HUES6 (cell line): ENCODE results near the gene NOL9.
"Not testable (repeated sequence)": the region's sequence is repeated elsewhere in the genome, so short reads cannot be mapped to it uniquely, and the experiment has no call there.

Experiments used
- H3K27ac ChIP-seq: 2 replicates; pipeline ENCODE4 v1.7.0; 2013; ENCODE audit warnings: low read depth, mild to moderate bottlenecking, low read length, inconsistent platforms
- H3K27me3 ChIP-seq: 2 replicates; pipeline ENCODE4 v1.6.1; 2013; ENCODE audit warnings: low read length; ENCODE audit not compliant: control insufficient read depth, insufficient read depth
- H3K36me3 ChIP-seq: 2 replicates; pipeline ENCODE4 v1.6.1; 2013; ENCODE audit warnings: low read length; ENCODE audit not compliant: control insufficient read depth, insufficient read depth
- H3K4me1 ChIP-seq: 2 replicates; pipeline ENCODE4 v1.6.1; 2013; ENCODE audit warnings: low read length; ENCODE audit not compliant: control insufficient read depth, insufficient read depth
- H3K4me3 ChIP-seq: 2 replicates; pipeline ENCODE4 v1.5.1; 2013; ENCODE audit warnings: low read depth, low read length
- H3K9ac ChIP-seq: one replicate; pipeline ENCODE4 v1.6.1; 2013; ENCODE audit warnings: mild to moderate bottlenecking, low read length
- H3K9me3 ChIP-seq: 2 replicates; pipeline ENCODE4 v1.6.1; 2013; ENCODE audit warnings: low read depth, low read length; ENCODE audit not compliant: control insufficient read depth, insufficient read depth

Gene NOL9

DNA sequence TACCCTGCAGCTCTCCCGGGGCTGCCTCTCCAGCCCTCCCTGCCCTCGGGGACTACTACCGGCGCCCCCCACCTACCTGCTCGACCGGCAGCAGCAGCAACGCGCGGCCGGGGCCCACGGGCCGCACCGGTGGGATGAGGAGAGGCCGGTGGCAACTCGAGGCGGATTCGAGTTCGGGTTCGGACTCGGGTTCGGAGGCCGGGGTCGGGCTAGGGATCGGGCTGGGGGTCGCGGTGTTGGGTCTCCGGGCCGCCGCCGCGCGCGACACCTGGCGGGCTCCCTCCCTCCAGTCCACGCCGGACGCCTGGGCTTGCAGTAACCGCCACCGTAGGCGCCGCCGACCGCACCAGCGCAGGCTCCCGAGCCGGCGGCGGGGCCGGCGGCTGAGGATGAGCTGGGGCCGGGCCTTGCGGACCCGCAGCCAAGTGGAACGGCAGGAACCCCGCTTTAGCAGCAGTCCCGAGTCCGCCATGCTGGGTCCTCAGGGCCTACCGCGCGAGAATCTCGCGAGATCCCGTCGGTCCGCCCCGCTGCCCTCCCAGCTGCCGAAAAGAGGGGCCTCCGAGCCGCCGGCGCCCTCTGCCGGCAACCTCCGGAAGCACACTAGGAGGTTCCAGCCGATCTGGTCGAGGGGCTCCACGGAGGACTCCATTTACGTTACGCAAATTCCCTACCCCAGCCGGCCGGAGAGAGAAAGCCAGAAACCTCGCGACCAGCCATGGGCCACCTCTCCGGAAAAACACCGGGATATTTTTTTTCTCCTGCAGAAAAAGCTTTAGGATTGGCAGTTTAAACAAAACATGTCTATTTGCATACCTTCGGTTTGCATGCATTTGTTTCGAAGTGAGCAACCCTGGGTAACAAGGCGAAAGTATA lies at the start of gene NOL9:
Gene NOL9, minus strand, starts transcription at position 483 of the 876 bp plus-strand sequence. Its CDS starts 11 bp downstream, at position 472.
- H3K36me3 ChIP-seq: peaks cover 21% of the 10 kb centered on the region
- no peaks in the 10 kb centered on the region for H3K27me3 ChIP-seq
- H3K9ac ChIP-seq: peak within 1 kb of the TSS; percentile 99
- peak within 1 kb of the TSS; percentile 97 for H3K27ac ChIP-seq
- peak within 1 kb of the TSS; percentile 99 for H3K4me3 ChIP-seq
- no peaks in the 10 kb centered on the region for H3K9me3 ChIP-seq
- peaks cover 12% of the 10 kb centered on the region for H3K4me1 ChIP-seq

DNA sequence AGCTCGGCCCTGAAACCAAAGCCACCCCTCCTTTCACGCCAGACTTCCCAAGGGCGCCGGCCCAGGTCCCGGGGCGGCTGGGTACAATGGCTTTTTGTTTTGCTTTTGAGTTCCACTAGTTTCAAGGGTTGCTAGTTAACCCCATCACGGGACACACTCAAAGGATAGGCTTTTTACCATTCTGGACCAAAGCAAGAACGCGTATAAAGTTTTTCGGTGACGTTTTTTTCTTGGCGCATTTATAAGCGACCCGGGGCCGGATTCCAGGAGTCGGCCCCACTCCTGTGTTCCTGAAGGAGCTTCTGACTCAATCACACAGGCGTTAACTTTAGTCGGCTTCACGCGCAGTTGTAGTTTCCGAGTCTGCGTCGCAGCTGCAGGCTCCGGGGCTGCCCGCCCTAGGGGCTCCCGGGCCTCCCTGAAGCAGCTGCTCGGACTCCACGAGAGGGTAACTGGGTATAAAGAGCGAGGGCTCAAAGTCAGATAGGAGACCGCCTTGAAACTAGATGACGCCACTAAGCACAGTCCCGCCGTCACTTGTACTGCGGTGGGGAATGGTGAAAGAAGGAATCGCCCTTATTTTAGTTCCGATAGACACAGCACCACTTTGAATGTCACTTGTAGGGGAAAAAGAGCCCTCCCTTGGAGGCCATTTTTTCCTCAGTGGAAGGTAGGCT lies 49.1 kb upstream of the NOL9 start:
- Histone ChIP-seq H3K9me3 (no peaks in the 10 kb centered on the region), H3K27ac (peak overlapping the region; percentile 84; the same call in 1 of the 2 replicates), H3K27me3 (no peaks in the 10 kb centered on the region), H3K4me1 (peaks cover 22% of the 10 kb centered on the region), H3K9ac (peak overlapping the region; percentile 92), H3K36me3 (peaks cover 11% of the 10 kb centered on the region), H3K4me3 (peak overlapping the region; percentile 100)

DNA sequence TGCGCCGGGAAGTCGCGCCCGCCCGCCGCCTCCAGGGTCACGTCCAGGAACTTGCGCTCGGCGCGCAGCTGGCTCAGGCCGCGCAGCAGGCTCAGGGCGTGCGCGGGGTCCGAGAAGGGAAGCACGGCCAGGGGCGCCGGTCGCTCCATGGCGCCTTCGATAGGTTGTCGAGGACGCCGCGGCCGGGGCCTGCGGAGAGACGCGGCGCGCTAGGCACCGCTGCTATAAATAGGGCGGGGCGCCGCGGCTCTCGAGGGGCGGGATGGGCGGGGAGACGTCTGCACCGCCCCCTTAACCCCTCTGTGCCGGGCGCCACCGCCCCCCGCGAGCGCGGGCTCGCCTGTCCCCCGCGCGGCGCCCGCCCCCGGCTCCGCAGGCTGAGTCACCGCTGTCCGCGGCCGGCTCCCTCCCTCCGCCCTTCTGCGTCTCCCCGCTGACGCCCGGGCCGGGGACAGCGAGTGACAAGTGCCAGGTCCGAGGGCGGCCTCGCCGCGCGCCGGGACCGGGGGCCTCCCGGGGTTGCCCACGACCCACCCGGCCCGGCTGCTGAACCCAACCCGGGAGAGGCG lies 48.4 kb upstream of the NOL9 start, which contains the start of gene KLHL21:
Gene KLHL21, minus strand, starts transcription at position 201 of the 569 bp plus-strand sequence. Its CDS starts 52 bp downstream, at position 149.
- Histone ChIP-seq H3K9ac (peak within 1 kb of the TSS; percentile 99), H3K4me3 (peak within 1 kb of the TSS; percentile 100), H3K27ac (peak within 1 kb of the TSS; percentile 85; the same call in 1 of the 2 replicates), H3K36me3 (peaks cover 15% of the 10 kb centered on the region), H3K4me1 (peaks cover 22% of the 10 kb centered on the region), H3K27me3 (no peaks in the 10 kb centered on the region), H3K9me3 (no peaks in the 10 kb centered on the region)

DNA sequence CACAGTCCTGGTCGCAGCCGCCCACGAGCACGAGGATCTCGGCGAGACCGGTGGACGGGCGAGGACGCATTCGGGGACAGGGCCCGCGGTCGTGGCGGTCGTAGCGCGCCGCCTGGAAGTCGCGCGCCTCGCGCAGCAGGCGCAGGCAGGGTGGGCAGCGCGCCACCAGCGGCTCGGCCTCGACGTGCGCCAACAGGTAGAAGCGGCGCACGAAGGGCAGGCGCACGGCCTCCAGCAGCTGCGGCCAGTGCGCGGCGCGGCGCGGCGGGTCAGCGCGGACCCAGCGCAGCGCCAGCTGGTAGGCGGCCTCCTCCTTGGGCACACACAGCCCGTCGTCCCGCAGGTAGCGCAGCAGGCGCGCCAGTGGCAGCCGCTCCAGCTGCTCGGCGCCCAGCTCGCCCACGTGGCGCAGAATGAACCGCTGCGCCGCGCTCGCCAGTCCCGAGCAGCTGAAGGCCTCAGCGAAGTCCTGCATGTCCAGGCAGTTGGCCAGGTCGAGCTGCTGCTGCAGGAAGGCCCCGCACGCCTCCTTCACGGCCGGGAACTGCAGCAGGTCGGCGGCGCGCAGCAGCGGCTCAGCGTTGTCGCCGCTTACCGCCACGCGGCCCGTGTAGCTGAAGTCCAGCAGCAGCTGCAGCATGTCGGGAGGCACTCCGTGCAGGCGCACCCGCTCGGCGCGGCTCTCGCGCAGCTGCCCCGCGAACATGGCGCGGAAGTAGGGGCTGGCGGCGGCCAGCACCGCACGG lies 47.8 kb upstream of the NOL9 start:
- Histone ChIP-seq H3K27ac (peak overlapping the region; percentile 85; the same call in 1 of the 2 replicates), H3K27me3 (no peaks in the 10 kb centered on the region), H3K4me3 (peak overlapping the region; percentile 100), H3K9me3 (no peaks in the 10 kb centered on the region), H3K36me3 (peaks cover 21% of the 10 kb centered on the region), H3K9ac (peak overlapping the region; percentile 99), H3K4me1 (peaks cover 22% of the 10 kb centered on the region)

DNA sequence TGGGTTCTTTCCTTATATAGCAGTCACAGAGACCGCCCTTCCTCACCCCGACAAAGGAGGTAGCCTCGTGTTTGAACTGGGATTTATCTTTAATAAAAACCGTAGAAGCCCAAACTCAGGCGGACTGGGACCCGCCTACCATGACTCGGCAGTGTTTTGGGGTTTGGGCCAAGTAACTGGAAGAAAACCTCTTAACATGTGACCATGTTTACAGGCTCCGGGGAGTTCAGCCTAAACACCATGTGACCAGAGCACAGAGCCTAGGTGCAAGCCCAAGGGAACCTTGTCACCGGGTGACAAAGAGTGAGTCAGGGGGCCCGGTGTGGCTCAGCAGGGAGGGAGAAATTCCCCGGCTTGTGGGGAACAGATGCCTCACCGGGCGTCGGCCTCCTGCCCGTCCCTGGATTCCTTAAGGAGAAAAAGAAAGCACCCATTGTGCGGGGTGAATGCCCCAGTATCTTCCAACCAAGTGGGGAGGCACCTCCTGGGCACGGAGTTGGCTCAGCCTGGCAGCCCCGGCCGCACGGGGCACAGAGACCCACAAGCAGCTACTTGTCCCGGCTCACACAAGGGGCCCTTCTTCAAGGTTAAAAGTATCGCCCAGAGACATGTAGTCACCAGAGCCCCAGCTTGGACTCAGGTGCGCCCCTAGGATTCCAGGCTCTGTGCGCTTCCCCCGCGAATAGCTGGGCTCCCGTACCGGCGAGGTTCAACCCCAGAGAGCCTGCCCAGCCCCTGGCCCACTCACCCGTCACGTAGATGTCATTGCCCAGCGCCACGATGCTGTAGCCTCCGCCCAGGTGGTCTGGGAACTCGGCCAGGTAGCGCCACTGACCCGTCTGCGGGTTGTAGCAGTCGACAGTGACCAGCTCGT lies 47.0 kb upstream of the NOL9 start:
- H3K9ac ChIP-seq: peak overlapping the region; percentile 99
- H3K27ac ChIP-seq: peak overlapping the region; percentile 0; the same call in 1 of the 2 replicates
- no peaks in the 10 kb centered on the region for H3K27me3 ChIP-seq
- peaks cover 30% of the 10 kb centered on the region for H3K36me3 ChIP-seq
- H3K9me3 ChIP-seq: no peaks in the 10 kb centered on the region
- peaks cover 22% of the 10 kb centered on the region for H3K4me1 ChIP-seq
- H3K4me3 ChIP-seq: peak overlapping the region; percentile 100

DNA sequence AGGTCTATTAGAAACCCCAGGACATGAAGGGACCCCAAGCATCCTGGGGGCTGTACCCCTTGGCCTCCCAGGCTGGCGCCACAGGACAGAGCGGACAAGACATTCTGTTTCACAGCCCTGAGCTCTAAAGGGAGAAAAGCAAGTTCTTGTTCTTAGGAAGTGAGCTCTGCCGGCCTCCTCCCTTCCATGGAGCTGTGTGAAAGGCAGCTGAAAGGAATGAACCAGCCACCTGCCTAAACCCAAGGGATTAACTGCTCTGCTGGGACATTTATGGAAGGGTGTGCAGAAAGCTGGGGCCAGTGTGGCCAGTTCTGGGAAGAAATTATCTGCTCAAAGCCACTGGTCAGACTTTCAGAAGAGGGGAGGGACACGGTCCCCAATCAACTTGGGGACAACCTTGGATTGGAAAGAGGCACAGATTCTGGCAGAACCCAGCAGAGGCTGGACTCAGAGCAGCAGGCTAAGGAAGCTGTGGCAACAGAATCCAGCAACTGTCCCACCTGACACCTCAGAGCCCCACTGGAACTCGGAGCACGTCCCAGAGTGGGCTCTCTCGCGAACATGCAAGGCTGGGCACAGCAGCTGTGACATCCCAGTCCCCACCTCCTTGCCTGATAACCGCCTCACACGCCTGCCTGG lies 46.2 kb upstream of the NOL9 start:
- Histone ChIP-seq H3K36me3 (peaks cover 37% of the 10 kb centered on the region), H3K9ac (peak overlapping the region; percentile 99), H3K27me3 (no peaks in the 10 kb centered on the region), H3K4me1 (peaks cover 22% of the 10 kb centered on the region), H3K9me3 (no peaks in the 10 kb centered on the region), H3K4me3 (peak overlapping the region; percentile 100), H3K27ac (peak overlapping the region; percentile 0; the same call in 1 of the 2 replicates)

DNA sequence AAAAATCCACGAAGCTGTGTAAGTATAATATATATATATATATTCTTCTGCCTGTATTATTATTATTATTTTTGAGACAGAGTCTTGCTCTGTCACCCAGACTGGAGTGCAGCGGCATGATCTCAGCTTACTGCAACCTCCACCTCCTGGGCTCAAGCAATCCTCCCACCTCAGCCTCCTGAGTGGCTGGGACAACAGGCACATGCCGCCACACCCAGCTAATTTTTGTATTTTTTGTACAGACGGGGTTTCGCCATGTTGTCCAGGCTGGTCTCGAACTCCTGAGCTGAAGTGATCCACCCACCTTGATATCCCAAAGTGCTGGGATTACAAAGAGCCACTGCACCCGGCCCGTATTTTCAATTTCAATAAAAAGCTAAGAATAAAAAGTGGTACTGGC lies 45.7 kb upstream of the NOL9 start:
- Histone ChIP-seq H3K4me1 (peaks cover 21% of the 10 kb centered on the region), H3K36me3 (peaks cover 43% of the 10 kb centered on the region), H3K4me3 (peak overlapping the region; percentile 100)
- H3K9me3 ChIP-seq, H3K9ac ChIP-seq, H3K27me3 ChIP-seq, H3K27ac ChIP-seq: not testable (repeated sequence)

DNA sequence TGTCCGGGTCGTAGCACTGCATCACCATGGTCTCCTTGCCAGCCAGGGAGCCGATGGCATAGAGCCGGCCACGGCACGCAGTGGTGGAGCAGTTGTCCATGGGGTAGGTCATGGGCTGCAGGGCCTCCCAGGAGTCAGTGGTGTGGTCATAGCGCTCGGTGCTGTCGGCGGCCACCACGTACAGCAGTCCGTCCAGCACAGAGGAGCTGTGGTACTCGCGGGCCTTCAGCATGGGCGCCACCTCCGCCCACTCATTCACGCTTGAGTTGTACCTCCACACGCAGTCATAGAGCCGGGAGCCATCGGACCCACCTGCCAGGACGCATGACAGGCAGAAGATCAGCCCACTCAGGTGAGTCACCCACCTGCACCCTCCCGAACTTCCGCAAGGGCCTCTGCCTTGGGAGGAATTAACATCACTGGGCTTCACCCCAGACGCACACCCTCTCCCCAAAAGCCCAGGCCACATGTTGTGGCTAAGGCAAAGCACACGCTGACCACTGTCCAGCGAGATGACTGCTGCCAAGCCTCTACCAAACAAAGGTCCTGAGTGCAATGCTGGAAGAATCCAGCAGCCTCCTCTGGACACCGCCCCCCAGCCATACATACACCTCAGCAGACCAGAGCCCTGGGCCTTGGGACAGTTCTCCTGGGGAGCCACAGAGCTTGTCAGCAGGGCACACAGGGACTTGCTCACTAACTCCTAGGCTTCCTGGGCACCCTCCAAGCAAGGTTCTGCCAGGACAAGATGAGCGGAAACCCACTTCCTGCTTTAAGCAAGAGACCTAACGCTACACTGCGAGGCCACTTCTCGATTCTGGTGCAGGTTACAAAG lies 45.0 kb upstream of the NOL9 start:
- Histone ChIP-seq H3K36me3 (peaks cover 48% of the 10 kb centered on the region), H3K27me3 (no peaks in the 10 kb centered on the region), H3K4me1 (peaks cover 16% of the 10 kb centered on the region), H3K27ac (no peak overlapping the region), H3K4me3 (peak overlapping the region; percentile 18), H3K9me3 (no peaks in the 10 kb centered on the region), H3K9ac (no peak overlapping the region)

DNA sequence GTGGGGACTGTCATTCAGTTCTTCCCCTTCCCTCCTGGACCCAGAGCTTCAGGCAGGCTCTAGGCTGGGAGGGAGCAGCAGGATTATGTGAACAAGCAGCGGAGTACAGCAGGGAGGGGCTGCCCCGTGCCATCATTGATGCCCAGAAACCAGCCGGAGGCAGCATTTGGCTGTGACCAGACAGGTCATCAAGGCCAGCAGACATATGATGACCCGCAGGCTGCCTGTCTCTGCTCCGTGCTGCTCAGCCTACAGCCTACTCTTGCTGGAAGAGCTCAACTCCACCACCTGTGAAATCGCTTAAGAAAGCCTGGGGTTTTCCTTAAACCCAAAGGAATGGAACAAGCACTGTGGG lies 43.4 kb upstream of the NOL9 start:
- peaks cover 64% of the 10 kb centered on the region for H3K36me3 ChIP-seq
- H3K27ac ChIP-seq: no peak overlapping the region
- H3K9me3 ChIP-seq: no peaks in the 10 kb centered on the region
- peaks cover 7% of the 10 kb centered on the region; the same call in 1 of the 2 replicates for H3K4me1 ChIP-seq
- H3K9ac ChIP-seq: peak overlapping the region; percentile 12
- no peak overlapping the region for H3K4me3 ChIP-seq
- no peaks in the 10 kb centered on the region for H3K27me3 ChIP-seq
